SH-SY5Y (cell line): ENCODE results near the gene ERICH6B.

Experiments used
- GATA2 ChIP-seq: IDR thresholded peaks from 2 replicates; pipeline ENCODE4 v1.6.1; 2011; ENCODE audit warnings: mild to moderate bottlenecking, low read depth, low read length
- GATA3 ChIP-seq: IDR thresholded peaks from 2 replicates; pipeline ENCODE4 v1.6.1; 2011; ENCODE audit warnings: low read depth, mild to moderate bottlenecking, low read length, moderate library complexity

- TF ChIP-seq GATA2 (no peak), GATA3 (no peak)
Measured at GRCh38 chr13:45615501-45616101, at the start of gene ERICH6B.
